Measurements from ENCODE around the gene MARK4.

- no peak for TF ChIP-seq CTCF (IDR thresholded peaks at IDR 0.05)
- no peak for TF ChIP-seq E2F6 (IDR thresholded peaks at IDR 0.05; ENCODE audit: borderline replicate concordance, low read depth)
- no peak for TF ChIP-seq POLR2A (IDR thresholded peaks at IDR 0.05; ENCODE audit: low read length)
- TF ChIP-seq MAX (IDR thresholded peaks at IDR 0.05) = no peak
- TF ChIP-seq KDM1A (IDR thresholded peaks at IDR 0.05; ENCODE audit: low read depth) = no peak
- TF ChIP-seq JUN (IDR thresholded peaks at IDR 0.05) = no peak
These were observed 4.6 kb downstream of the MARK4 start for GRCh38 chr19:45255611-45256157.
